Measurements from ENCODE around the gene KRT3.

GRCh38 chr12:52807544-52808470 is 11.9 kb upstream of the KRT3 start:
- TF ChIP-seq, protein P1, sequence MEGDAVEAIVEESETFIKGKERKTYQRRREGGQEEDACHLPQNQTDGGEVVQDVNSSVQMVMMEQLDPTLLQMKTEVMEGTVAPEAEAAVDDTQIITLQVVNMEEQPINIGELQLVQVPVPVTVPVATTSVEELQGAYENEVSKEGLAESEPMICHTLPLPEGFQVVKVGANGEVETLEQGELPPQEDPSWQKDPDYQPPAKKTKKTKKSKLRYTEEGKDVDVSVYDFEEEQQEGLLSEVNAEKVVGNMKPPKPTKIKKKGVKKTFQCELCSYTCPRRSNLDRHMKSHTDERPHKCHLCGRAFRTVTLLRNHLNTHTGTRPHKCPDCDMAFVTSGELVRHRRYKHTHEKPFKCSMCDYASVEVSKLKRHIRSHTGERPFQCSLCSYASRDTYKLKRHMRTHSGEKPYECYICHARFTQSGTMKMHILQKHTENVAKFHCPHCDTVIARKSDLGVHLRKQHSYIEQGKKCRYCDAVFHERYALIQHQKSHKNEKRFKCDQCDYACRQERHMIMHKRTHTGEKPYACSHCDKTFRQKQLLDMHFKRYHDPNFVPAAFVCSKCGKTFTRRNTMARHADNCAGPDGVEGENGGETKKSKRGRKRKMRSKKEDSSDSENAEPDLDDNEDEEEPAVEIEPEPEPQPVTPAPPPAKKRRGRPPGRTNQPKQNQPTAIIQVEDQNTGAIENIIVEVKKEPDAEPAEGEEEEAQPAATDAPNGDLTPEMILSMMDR (IDR thresholded peaks at IDR 0.05 in 2 of 3, conservative IDR thresholded peaks at IDR 0.05 in 1 of 3; ENCODE audit: borderline replicate concordance in 1 of 3, insufficient read depth in 1 of 3, low read depth in 2 of 3, low read length in 2 of 3), result no peak
- TF ChIP-seq TCF7L2 (IDR thresholded peaks at IDR 0.05; ENCODE audit: borderline replicate concordance, extremely low read depth, insufficient read depth, insufficient read length) (no peak), ZNF274 (IDR thresholded peaks at IDR 0.05; ENCODE audit: low read depth, low read length) (no peak), POLR2A (IDR thresholded peaks at IDR 0.05; ENCODE audit: borderline replicate concordance, extremely low read depth, insufficient read depth, insufficient read length) (no peak), EGR1 (IDR thresholded peaks at IDR 0.05; ENCODE audit: low read depth) (no peak), ATF3 (IDR thresholded peaks at IDR 0.05) (no peak)
- TF ChIP-seq, protein P2, sequence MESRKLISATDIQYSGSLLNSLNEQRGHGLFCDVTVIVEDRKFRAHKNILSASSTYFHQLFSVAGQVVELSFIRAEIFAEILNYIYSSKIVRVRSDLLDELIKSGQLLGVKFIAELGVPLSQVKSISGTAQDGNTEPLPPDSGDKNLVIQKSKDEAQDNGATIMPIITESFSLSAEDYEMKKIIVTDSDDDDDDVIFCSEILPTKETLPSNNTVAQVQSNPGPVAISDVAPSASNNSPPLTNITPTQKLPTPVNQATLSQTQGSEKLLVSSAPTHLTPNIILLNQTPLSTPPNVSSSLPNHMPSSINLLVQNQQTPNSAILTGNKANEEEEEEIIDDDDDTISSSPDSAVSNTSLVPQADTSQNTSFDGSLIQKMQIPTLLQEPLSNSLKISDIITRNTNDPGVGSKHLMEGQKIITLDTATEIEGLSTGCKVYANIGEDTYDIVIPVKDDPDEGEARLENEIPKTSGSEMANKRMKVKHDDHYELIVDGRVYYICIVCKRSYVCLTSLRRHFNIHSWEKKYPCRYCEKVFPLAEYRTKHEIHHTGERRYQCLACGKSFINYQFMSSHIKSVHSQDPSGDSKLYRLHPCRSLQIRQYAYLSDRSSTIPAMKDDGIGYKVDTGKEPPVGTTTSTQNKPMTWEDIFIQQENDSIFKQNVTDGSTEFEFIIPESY (IDR thresholded peaks at IDR 0.05; ENCODE audit: extremely low read depth, insufficient replicate concordance, low read length), result no peak

Measured in HCT116 (cell line).